Thoracic aorta (tissue), 2 donors: ENCODE results near the gene PTPRJ. TPM values are rescaled to one million over a fixed set of nuclear protein-coding genes. Genes with fewer than 3 reads are reported as not detected.

ENCODE experiments used
- ATAC-seq: fragments of 150-250 bp; one replicate; pipeline ENCODE4 v1.8.0; 2017; ENCODE audit warnings: low read depth; ENCODE audit not compliant: insufficient number of reproducible peaks, low FRiP score
- DNase-seq: peaks from one replicate; pipeline ENCODE4 v3.0.0-alpha.2; 2020; ENCODE audit warnings: low spot score
- H3K27ac ChIP-seq, 2 donors: fragments of 200-600 bp; sonication (generic); 1 replicate in 1 of 2; 2 replicates in 1 of 2; pipeline ENCODE4 v1.5.1; 2016; ENCODE audit warnings: mild to moderate bottlenecking in 2 of 2, moderate library complexity in 2 of 2
- H3K27me3 ChIP-seq: fragments of 200-600 bp; sonication (generic); replicated peaks from 2 replicates; pipeline ENCODE4 v1.6.0; 2016; ENCODE audit warnings: mild to moderate bottlenecking; ENCODE audit not compliant: insufficient read depth
- H3K36me3 ChIP-seq: fragments of 200-600 bp; sonication (generic); one replicate; pipeline ENCODE4 v1.5.1; 2016
- H3K4me1 ChIP-seq, 2 donors: fragments of 200-600 bp; sonication (generic); 1 replicate in 1 of 2; 2 replicates in 1 of 2; pipeline versions ENCODE4 v1.5.1 to v1.6.0; 2016; ENCODE audit warnings: low read depth in 2 of 2, mild to moderate bottlenecking in 1 of 2; ENCODE audit not compliant: control insufficient read depth in 1 of 2
- H3K4me3 ChIP-seq: fragments of 200-600 bp; sonication (generic); 2 replicates; pipeline ENCODE4 v1.5.1; 2016; ENCODE audit warnings: mild to moderate bottlenecking
- H3K9me3 ChIP-seq: fragments of 200-600 bp; sonication (generic); 2 replicates; pipeline ENCODE4 v1.5.1; 2016
- CTCF ChIP-seq: fragments of 200-600 bp; sonication (generic); IDR thresholded peaks from one replicate; pipeline ENCODE4 v1.5.1; 2019; ENCODE audit warnings: antibody characterized with exemption
- total RNA-seq, 2 donors: library from RNA; depleted of rRNA; stranded (reverse); fragments of >200 nt; gene quantifications; one replicate each; pipeline versions ENCODE4 v1.1.0 to v1.2.3, GENCODE V29; 2016

PTPRJ gene
- total RNA-seq, 2 donors from 2014 or later, result 20.4 to 20.9 TPM

- H3K36me3 ChIP-seq, result no peaks in the 10 kb centered on the region
- no peak for ATAC-seq
- no peaks in the 10 kb centered on the region for H3K27me3 ChIP-seq
- DNase-seq, result no peak
- no peak for TF ChIP-seq CTCF
- no peaks in the 10 kb centered on the region for H3K9me3 ChIP-seq
- no peak overlapping the region for H3K27ac ChIP-seq
- no peak overlapping the region for H3K4me3 ChIP-seq
- peaks cover 8 to 26% of the 10 kb centered on the region in 2 donors for H3K4me1 ChIP-seq
These were observed 125.0 kb downstream of the PTPRJ start for GRCh38 chr11:48105096-48105990.

- ATAC-seq, result no peak
- H3K36me3 ChIP-seq, result no peaks in the 10 kb centered on the region
- TF ChIP-seq CTCF, result no peak
- H3K4me1 ChIP-seq, result peaks cover 8 to 26% of the 10 kb centered on the region in 2 donors
- no peak overlapping the region for H3K4me3 ChIP-seq
- H3K9me3 ChIP-seq, result no peaks in the 10 kb centered on the region
- H3K27me3 ChIP-seq, result no peaks in the 10 kb centered on the region
- DNase-seq, result no peak
- H3K27ac ChIP-seq, result no peak overlapping the region
These were observed 125.8 kb downstream of the PTPRJ start for GRCh38 chr11:48106166-48106565.

- Histone ChIP-seq H3K27me3 (no peaks in the 10 kb centered on the region), H3K9me3 (no peaks in the 10 kb centered on the region), H3K36me3 (no peaks in the 10 kb centered on the region), H3K4me3 (no peak overlapping the region), H3K27ac (no peak overlapping the region), H3K4me1 (peaks cover 8 to 26% of the 10 kb centered on the region in 2 donors)
- ATAC-seq (no peak), DNase-seq (no peak)
- TF ChIP-seq CTCF, result no peak
These were observed 126.9 kb downstream of the PTPRJ start for GRCh38 chr11:48107188-48107704.

- no peak overlapping the region for H3K4me3 ChIP-seq
- no peak for TF ChIP-seq CTCF
- no peak overlapping the region for H3K27ac ChIP-seq
- peaks cover 8 to 22% of the 10 kb centered on the region in 2 donors for H3K4me1 ChIP-seq
- H3K9me3 ChIP-seq, result no peaks in the 10 kb centered on the region
- DNase-seq, result no peak
- H3K27me3 ChIP-seq, result no peaks in the 10 kb centered on the region
- no peaks in the 10 kb centered on the region for H3K36me3 ChIP-seq
- no peak for ATAC-seq
These were observed 128.1 kb downstream of the PTPRJ start for GRCh38 chr11:48108231-48109045.
